HG03095 (cell line): ENCODE measurements around the gene NME9.

Experiments used
- ATAC-seq: cut with Tn5 transposase; IDR thresholded peaks from one replicate; pipeline ENCODE4 v1.9.1; 2021; ENCODE audit warnings: moderate library complexity; ENCODE audit not compliant: unreplicated experiment

The NME9 gene

DNA sequence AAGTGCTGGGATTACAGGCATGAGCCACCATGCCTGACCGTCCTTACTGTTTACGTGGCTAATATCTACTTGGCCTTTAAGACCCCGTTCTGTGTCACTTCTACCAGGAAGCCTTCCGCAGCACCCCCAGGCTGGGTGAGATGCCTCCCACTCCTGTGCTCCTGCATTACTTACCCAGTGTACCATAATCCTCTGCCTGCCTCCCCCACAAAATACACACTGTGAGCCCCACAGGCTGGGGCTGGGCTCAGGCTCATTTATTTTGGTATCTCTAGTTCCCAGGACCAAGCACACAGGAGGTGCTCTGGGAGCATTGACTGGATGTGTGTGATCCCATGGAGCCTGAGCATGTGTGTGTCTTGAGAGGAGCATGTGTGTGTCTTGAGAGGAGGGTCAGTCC lies 33.7 kb upstream of the NME9 start:
- no peak for ATAC-seq

DNA sequence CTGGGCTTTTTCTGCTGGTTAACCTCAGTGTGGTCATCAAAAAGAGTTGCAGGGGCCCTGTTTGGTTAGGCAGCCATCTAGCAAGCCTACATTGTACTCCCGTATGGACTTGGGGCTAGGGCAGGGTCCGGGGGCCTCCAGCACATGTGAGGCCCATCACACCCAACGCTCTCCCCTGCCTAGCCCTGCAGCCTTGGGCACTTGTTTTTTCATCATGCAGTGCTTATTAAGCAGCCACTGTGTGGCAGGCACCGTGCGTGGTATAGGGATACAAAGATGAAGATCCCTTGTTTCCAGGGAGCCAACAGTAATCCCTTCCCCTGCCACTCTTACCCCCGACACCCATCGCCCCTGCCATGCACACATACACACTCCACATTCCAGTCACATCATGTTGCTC lies 32.9 kb upstream of the NME9 start:
- ATAC-seq = no peak

DNA sequence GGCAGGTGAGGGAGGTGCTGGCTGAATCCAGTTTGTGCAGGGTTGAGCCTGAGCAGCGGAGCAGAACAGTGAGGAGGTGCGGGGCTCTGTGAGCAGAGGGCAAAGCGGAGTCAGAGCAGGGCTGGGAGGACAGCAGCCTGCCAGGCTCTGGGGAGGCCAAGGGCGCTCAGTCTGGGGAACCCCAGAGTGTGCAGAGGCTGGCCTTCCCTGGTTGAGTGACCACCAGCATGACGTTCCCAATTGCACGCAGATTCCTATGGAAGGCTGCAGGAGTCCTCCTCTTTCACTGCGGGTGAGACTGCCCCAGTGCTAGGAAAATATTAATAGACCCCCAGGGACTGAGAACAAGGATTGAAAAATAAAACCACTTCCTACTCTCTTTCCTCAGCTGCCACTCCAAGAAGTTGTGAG lies 31.9 kb upstream of the NME9 start:
- no peak for ATAC-seq

DNA sequence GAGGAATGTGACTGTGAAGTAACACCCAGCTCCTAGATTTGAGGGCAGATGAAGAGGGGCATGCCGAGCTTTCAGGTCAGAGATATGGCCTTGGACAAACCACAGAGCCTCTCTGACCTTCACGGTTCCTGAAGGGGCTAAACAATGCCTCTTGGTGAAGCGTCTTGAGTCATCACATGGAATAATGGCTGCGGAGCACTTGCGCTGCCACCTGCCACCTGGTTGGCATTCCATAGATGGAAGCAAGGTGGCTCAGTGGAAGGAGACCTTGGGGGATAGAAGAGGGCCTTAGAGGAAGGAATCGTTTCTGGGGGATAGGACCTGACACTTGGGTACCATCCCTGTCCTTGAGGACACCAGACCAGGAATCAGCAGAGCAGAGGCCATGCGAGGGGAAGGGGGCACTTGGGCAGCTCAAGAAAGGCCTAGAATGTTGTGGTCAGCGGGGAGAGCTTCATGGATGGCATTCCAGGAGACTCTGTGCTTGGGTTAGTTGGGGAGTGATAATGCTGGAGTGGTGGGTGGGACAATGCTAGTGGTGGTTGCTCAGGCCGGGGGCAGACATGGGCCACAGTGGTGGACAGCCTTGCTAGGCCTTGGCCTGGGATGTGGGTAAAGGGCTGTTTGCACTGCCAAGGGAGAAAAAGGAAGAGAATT lies 31.3 kb upstream of the NME9 start:
- no peak for ATAC-seq

DNA sequence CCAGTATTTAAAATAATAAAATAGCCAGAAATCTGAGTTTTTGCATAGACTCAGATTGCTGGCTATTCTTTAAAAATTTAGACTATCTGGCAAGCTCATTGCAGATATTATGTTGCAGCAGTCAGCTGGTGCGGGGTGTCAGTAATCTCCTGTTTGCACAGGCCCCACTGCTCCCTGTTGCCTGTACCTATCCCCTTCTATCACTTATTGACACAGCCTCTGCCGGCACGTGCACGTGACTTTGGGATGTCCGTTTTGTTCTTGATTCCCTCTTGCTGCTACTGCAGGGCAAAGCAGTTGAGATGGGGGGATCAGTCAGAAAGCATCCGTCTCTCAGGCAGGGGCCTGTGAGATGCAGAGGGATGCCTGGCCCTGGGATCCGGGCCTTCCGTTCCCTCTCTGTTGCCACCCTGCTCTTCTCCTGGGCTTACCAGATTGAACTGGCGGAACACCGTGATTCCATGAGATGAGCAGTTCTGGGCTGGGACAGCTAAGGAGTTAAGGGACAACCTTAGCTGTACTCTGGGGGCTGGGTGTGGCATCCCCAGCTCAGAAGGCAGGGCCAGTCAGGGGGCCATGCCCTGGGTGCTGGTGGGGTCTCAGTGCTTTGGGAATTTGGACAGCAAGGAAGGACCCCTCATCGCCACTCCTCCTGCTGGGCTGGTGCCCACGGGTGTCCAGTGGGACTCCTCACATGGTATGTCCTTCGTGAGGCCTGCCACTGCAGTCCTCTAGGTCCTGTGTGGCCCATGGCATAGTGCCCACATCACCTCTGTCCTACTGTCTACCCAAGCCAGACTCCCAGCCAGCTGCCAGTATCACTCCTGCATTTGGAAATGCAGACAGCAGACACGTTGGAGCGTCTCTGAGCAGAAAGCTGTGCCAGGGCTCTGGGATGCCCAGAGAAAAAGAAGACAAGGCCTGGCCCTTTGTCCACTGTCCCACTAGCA lies 30.5 kb upstream of the NME9 start:
- no peak for ATAC-seq

DNA sequence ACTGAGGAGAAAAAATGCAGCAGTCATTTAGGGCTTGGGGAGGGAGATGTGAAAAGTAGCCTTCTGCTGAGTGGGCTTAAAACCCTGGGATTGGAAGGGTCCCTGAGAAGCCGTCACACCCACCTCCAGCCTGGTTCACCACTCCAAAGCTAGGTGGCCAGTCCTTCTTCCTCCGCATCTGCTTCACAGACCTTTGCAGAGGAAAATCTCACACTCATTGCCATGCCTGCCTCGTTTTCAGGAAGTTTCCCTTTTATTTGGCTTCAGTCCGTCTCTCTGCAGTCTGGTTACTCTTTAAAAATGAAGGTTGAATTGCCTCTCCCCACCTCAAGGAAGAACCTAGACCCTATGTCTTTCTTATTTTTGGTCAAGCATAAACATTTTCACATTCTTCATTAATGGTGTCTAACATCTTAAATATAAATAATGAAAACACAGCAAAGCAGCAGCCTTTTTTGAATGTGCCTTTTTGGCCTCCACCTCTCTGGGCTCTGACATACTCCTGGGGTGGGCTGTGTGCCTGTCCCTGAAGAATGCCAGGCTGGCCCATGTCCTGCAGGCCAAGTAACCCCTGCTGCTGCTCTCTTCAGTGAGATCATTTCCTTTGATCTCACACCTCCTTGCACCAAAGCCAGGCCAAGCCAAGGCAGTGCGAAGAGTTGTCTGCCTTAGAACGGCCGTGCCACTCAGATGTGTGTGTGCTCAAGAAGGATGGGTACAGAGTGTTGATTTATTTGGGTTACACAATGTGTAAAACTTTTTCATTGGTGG lies 29.7 kb upstream of the NME9 start:
- no peak for ATAC-seq

DNA sequence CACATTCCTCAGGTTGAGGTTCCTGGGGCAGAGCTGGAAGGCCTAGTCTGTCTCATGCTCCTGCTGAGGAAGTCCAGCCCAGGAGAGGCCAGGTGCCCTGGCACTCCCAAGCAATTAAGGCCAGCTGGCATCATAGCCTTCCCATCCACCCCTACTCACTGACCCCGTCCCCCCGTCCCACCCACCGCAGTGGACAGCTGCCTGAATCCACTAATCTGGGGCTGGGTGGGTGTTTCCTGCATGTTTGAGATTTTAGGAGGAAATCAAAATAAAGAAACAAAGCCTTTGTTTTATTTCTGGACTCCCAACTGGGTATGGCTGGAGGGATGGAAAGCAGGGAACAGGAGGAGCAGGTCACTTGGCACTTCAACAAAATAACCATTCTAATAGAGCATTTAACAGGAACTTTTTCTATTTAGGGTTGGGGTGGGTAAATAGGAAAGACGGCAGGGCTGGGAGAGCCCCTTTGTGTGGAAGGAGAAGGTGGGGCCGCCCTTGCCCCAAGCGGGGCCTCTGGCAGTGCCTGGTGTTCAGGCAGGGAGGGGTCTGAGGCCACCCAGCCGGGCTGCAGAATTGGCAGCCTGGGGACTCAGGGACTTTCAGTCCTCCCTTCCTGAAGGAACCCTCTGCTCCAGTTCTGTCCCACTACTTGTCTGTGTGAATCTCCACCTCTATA lies 27.2 kb upstream of the NME9 start:
- no peak for ATAC-seq

DNA sequence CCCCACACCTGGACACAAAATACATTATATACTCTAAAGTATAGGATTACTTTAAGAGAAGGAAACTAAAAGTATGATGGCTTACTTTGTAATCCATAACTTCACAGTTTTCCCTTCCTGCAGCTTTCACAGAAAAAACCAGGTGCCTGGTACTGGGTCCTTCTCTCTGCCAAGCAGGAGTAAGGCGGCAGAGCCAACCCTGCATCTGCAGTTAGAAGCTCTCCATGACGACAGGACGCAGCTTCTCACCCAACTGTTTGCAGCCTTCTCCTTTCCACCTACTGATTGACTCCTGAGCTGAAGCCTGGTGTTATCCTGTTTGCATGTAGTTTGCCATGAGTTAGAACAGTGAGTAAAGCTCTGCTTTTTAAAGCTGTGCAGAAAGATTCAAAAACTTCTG lies 25.4 kb upstream of the NME9 start:
- ATAC-seq = no peak

DNA sequence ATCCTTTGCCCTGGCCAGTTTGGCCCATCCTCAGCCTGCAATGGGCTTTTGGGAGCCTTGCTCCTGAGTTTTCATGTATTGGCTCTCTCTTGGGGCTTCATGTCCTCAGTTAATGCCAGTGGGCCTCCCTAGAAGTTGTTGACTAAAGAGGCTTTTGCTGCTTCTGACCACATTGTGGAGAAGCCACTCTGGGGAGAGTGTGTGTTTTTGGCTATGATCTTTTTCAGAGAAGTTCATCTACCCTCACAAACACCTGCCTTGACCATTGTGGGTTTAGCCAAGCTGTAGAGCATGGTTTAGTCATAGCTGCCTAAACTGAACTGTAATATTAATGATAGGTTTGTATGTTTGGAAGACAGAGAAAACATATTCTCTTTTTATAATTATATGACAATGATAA lies 24.7 kb upstream of the NME9 start:
- ATAC-seq = no peak

DNA sequence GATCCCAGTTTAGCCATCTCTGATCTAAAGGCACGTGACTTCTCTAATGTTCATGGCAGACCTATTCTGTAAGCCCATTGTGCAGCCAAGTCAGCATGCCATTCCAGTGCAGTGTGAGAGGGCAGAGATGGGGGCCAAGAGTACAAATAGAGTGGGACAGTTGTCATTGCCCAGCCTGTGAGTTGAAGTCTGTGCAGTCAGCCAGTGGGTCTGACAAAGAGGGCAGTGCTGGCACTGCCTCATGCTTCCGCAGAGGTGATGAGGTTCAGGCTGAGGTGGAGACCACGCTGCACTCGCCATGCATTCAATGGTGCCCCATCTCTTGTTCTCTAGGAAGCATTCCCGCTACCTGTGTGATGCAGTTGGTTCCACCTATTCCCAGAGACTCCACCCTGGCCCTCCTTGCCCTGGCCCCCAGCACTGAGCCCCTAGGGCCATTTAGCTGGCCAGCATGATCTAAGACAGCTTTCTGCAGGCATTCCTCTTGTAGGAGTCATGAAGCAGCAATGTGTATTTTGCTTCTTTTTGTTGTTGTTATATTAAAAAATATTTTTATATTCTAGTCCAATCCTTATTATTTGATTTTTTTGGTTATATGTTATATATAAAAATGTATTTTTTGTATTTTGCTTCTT lies 22.4 kb upstream of the NME9 start:
- ATAC-seq = no peak

DNA sequence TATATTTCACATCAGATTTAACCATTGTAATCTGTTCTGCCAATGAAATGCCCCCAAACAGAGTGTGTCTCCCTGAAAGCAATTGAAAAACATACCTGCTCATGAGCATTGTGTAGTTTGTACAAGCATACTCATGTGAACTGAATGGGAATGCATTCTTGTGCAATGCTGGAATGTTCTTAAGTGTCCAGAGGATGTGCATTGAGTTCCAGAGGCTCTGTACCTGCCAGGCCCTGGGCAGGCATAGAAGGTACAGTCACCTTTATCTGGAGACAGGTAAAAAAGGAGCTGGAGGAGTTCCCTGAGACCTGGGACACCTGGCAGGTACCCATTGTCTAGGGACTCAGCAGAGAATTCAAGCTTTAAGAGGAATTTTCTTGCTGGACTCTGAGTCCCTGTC lies 21.5 kb upstream of the NME9 start:
- no peak for ATAC-seq

DNA sequence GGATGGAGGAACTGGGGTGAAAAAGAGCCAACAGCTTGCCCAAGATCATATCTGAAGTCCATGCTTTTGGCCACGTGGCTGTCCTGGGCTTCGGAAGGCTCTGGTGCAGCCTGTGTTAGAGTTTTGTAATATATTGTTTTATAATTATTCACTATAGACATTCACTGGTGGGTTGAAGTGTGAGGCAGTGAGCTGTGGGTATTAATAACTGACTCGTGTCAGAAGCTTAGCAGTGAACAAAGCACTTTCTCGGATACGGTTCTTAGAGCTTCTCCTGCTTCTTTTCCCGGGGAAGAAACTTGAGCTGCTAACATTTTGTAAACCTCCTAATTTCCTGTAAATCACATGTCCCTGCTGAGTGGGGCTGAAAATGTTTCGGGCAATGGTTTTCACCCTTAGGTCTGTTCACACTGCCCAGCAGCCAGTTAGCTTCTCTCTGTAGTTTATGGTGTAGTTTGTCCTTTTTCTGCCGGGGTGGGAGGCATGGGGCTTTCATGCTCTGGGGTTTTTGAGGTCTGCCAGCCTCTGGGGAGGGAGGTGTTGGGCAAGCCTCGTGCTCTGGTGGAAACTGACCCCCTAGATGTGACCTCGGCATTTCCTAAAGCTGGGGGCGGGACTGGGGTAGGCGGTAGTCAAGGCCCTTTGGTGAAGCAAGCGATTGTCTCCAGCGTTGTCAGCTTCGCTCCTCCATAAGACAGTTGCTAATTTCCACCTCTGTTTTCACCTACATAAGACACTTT lies 20.4 kb upstream of the NME9 start:
- ATAC-seq = no peak

DNA sequence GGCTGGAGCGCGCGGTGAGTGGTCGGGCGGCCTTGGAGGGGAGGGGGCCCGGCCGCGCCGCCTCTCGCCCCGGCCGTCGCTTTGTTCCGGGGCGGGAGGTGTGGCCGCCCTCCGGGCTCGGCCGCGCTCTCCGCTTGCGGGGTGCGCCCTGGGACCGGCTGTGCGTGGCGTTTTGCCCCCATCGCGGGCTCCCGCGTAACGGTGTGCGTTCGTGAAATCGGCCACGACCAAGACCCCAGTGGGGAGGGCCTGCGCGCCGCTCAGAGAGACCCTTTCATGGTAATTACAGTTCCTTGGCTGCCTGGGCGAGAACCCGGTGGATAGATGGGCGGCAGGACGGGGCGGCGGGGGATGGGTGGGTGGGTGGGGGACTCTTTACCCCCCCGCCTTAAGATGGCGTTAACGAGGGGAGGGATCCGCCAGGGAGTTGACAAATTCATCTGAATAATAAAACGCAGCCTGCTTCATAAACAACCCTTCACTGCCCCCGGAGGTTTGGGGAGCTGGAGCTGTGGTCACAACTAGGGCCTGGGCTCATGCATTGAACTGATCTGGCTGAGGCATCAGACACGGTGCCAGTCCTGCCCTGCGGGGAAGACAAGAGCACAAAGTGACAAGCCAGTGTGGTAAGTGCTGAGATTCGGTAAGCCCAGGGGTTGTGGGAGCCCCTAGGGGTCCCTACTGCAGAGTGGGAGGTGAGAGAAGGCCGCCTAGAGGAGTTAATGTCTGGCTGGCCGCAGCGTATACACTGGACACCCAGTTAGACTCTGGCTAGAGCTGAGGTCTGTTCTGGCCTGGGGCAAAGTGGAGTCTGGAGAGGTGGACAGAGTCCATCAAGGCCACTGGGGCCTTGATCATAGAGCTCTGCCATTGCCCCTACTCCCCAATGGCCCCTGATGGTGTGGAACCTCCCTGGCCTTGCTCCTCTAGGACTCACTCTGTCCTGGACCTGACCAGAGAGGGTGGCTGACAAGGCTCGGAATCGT lies 19.4 kb upstream of the NME9 start:
- no peak for ATAC-seq

DNA sequence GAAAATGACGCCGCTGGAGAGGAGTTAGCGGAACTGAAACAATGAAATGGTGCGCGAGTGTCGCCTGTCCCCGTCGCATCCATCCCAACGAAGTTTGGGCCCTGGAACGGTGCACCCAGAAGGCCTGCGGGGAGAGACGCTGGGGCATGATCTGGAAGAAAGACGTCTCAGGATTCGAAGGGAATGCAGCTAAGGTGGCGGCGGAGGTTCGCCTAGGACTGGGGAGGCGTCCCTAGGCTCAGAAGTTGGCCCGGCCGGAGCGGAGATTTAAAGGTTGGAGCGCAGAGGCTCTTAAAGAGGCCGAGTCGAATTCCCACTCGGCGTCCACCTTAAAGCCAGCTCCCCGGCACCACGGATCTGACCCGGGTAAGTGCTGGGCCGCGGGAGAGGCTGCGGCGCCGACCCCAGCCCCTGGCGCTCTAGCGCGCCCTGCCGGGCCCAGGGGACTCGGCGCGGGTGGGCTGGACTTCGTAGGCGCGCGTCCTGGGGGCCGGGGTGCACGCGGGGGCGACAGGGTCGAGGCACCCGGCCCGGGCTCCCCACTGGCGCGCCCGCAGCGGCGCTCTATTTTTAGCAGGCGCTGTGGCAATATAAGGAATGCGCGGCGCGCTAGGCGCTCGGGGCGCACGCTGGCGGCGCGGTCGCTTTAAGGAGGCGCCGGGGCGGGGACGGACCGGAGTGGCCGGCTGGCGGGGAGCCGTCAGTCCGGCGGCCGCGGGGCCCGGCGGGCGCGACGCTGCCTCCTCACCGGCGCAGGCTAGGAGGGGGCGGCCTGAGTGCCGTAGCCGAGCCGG lies 18.5 kb upstream of the NME9 start, which contains the start of gene MRAS:
MRAS (plus strand) TSS at position 620 of the 794 bp plus-strand sequence. CDS start 24,305 bp downstream, outside the sequence.
- ATAC-seq = no peak

DNA sequence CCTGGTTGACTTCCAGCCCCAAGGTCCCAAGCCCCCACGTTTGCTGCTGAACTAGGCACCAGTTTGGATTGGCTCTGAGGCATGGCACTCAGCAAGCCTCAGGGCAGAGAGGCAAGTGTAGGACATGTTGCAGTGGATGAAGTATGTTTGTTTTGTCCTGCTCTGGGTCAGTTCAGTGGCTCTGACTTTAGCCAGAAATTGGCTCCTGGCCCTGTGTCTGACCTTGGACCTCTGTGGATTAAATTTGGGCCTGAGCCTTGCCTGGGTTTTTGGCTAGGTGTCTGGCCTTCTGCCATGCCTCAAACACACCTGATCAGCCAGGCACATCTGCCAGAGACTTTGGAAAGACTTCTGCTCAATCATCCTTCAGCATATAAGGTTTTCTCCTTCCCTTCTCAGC lies 15.1 kb upstream of the NME9 start:
- ATAC-seq = no peak

DNA sequence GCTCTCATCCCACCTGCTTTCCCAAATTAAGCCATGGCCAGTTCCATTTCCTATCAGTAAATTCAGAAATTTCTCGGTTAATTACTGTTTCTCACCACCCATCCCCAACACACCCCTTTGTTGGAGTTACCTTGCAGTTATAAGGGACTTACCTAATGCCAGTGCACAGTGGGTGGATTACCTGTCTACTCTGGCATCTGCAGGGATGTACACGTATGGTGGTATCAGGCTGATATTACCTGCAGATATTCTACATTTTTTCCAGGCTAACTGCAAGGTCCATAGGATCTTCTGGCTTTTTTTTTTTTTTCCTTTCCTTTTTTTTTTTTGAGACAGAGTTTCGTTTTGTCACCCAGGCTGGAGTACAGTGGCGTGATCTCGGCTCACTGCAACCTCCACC lies 10.9 kb upstream of the NME9 start:
- ATAC-seq = no peak

DNA sequence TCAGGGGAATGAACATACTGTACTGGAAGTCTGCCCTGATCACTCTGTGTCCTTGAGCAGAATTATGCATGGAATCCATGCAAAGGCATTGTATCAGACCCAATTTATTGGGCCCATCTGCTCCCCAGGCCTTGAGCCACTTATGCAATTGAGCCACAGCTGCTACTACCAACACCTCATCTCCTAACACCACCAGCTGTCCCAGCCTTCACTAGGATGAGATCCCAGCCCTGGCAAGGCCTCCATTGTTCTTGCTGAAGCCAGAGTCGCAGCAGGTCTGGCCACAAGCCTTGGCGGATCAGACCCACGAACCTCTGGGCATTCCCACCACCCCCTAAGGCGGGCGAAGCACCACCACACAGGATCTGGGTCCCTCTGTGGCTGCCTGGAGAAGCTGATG lies 9.2 kb upstream of the NME9 start:
- ATAC-seq = no peak

DNA sequence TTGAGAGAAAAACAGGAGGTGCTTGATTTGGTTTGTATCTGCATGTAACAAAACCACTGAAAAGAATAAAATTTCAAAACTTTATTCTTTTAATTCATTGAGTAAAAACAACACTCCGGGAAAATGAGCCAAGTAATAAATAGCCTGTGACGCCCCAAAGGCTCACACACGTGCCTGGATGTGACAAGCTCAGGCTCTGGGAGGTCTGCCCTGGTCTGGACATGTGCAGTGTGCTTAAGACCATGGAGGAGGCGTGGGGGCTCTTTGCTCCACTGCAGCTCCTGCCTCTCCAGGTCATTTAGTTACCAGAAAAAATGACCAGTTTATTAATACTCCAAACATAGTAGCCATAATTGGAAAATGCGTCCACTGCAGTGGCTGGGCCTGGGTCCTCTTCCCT lies 8.6 kb upstream of the NME9 start:
- ATAC-seq = no peak
